ENCODE results near the gene ZNF573. TPM values are rescaled to one million over a fixed set of nuclear protein-coding genes. Genes with fewer than 3 reads are reported as not detected.
"Not testable (repeated sequence)": the region's sequence is repeated elsewhere in the genome, so short reads cannot be mapped to it uniquely, and the experiment has no call there.

Gene ZNF573
- total RNA-seq, 4 donors from 2014 or later, result 2.0 to 8.4 (median 5.1) TPM

- Histone ChIP-seq H3K36me3 (no peaks in the 10 kb centered on the region), H3K27me3 (no peaks in the 10 kb centered on the region), H3K4me1 (no peaks in the 10 kb centered on the region), H3K27ac (no peak overlapping the region), H3K9me3 (peaks cover 0 to 99% (median 74%) of the 10 kb centered on the region in 3 donors), H3K4me3 (no peak overlapping the region)
- no peak for TF ChIP-seq POLR2A (IDR thresholded peaks at IDR 0.05)
- TF ChIP-seq, protein P1, sequence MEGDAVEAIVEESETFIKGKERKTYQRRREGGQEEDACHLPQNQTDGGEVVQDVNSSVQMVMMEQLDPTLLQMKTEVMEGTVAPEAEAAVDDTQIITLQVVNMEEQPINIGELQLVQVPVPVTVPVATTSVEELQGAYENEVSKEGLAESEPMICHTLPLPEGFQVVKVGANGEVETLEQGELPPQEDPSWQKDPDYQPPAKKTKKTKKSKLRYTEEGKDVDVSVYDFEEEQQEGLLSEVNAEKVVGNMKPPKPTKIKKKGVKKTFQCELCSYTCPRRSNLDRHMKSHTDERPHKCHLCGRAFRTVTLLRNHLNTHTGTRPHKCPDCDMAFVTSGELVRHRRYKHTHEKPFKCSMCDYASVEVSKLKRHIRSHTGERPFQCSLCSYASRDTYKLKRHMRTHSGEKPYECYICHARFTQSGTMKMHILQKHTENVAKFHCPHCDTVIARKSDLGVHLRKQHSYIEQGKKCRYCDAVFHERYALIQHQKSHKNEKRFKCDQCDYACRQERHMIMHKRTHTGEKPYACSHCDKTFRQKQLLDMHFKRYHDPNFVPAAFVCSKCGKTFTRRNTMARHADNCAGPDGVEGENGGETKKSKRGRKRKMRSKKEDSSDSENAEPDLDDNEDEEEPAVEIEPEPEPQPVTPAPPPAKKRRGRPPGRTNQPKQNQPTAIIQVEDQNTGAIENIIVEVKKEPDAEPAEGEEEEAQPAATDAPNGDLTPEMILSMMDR (IDR thresholded peaks at IDR 0.05), result no peak
- 68% methylated on average over 7 of the region's 7 CpGs for WGBS, 2 donors
- DNase-seq, result no peak
- intact Hi-C loops (cut with DNase I), result no loop called here
These were observed 24.0 kb upstream of the ZNF573 start for GRCh38 chr19:37803249-37803840.

DNA sequence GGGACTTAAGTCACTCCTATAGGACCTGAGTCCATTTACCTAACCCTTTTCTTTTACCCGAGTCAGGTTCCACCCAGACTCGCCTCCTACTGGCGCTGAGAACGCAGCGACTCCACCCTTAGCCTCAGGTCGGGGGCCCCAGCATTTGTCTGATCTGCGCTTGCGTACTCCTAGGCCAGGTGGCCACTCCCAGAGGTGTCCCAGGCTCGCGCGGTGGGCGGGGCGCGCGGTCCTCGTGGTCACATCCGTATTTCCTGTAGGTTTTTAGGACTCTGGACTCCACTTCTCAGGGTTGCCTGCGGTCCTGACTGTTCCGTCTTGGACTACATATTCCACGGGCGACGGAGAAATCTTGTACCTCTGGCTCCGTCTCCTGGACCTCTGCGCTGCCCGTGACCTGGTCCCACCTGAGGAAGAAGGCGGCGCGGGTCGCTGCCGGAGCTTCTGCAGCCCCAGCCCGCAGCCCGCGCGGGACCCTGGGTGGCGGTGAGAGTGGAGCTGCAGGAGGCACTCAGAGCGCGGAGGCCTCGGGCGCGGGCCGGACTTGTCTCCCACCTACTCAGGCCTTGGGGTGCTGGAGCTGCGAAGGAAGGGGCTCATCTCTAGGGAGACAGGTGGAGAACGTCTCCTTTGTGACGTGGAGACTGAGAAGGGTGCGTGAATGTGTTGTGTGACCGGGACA is 11.0 kb upstream of the ZNF573 start:
- H3K36me3 ChIP-seq, result no peaks in the 10 kb centered on the region
- intact Hi-C loops (cut with DNase I), result no loop called here
- H3K27me3 ChIP-seq, result no peaks in the 10 kb centered on the region
- peaks cover 0 to 75% (median 22%) of the 10 kb centered on the region in 3 donors for H3K9me3 ChIP-seq
- H3K4me1 ChIP-seq, result no peaks in the 10 kb centered on the region
- WGBS, 2 donors, result 46 to 48% methylated on average over 16 to 18 of the region's 46 CpGs
- TF ChIP-seq, protein P1 (IDR thresholded peaks at IDR 0.05), result no peak
- TF ChIP-seq POLR2A (IDR thresholded peaks at IDR 0.05), result no peak
- no peak overlapping the region for H3K27ac ChIP-seq
- no peak overlapping the region for H3K4me3 ChIP-seq
- DNase-seq, result no peak

DNA sequence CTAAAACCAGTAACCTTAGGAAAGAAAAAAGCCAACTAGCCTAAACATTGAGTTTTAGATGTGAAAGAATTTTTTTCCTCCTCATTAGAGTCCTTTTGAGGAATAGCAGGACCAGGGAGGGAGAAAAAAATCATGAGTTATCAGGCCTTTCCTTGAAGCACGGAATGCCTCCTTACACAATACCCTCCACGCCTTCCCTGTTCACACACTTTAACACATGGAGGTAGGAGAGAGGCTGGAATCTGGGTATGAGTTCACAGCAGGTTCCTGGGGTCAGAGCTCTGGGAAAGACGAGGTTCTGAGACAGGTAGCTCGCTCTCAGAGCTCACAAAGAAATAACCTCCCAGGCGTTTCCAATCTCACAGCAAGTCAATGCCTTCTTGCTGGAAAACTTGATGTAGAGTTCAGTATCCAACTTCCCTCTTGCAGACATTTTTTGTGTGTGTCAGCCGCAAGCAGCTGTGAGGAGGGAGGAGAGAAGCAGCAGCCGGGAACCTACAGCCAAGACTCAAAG is 716 bp downstream of the ZNF573 start:
- intact Hi-C loops (cut with DNase I), result no loop called here
- no peak for TF ChIP-seq POLR2A (IDR thresholded peaks at IDR 0.05)
- TF ChIP-seq, protein P1 (IDR thresholded peaks at IDR 0.05), result no peak
- 6 to 11% methylated on average over 6 to 7 of the region's 7 CpGs for WGBS, 2 donors
- DNase-seq, result no peak
- Histone ChIP-seq H3K27ac (peak overlapping the region; percentile 84 to 94 (median 89)), H3K9me3 (peaks cover 0 to 8% (median 0%) of the 10 kb centered on the region in 3 donors), H3K4me1 (peaks cover 6 to 21% (median 12%) of the 10 kb centered on the region in 3 donors), H3K4me3 (peak overlapping the region; percentile 59 to 94 (median 79)), H3K27me3 (no peaks in the 10 kb centered on the region), H3K36me3 (peaks cover 0 to 2% (median 0%) of the 10 kb centered on the region in 3 donors)

- H3K36me3 ChIP-seq, result peaks cover 6 to 77% (median 9%) of the 10 kb centered on the region in 3 donors
- TF ChIP-seq POLR2A (IDR thresholded peaks at IDR 0.05), result no peak
- TF ChIP-seq, protein P1 (IDR thresholded peaks at IDR 0.05), result no peak
- DNase-seq, result no peak
These were observed 8.4 kb downstream of the ZNF573 start for GRCh38 chr19:37770985-37771384.

DNA sequence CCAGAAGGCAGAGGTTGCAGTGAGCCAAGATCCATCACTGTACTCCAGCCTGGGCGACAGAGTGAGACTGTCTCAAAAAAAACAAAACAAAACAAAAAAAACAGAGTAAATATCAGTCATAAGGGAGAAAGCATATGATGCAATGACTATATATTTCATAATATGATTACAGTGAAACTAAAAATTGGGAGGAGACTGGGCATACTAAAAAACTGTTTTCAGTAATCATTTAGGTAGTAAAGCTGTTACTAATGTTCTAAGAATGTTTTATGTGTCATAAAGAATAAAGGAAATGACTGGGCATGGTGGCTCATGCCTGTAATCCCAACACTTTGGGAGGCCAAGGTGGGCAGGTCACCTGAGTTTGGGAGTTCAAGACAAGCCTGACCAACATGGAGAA is 15.9 kb downstream of the ZNF573 start:
- Histone ChIP-seq H3K4me1 (no peaks in the 10 kb centered on the region), H3K4me3 (no peak overlapping the region), H3K27ac (no peak overlapping the region), H3K9me3 (no peaks in the 10 kb centered on the region), H3K27me3 (no peaks in the 10 kb centered on the region), H3K36me3 (peaks cover 0 to 97% (median 0%) of the 10 kb centered on the region in 3 donors)
- DNase-seq, result no peak
- WGBS, 2 donors, result 64 to 75% methylated on average over 1 of the region's 1 CpG
- intact Hi-C loops (cut with DNase I), result no loop called here
- no peak for TF ChIP-seq POLR2A (IDR thresholded peaks at IDR 0.05)
- TF ChIP-seq, protein P1 (IDR thresholded peaks at IDR 0.05), result no peak

More at GRCh38 chr19:37770985-37771384, 8.4 kb downstream of the ZNF573 start:
- WGBS, 2 donors, result 86 to 100% methylated on average over 1 of the region's 1 CpG
- no peak overlapping the region for H3K27ac ChIP-seq
- no peak overlapping the region for H3K4me3 ChIP-seq
- H3K27me3 ChIP-seq, result no peaks in the 10 kb centered on the region
- peaks cover 0 to 8% (median 0%) of the 10 kb centered on the region in 3 donors for H3K9me3 ChIP-seq
- no peaks in the 10 kb centered on the region for H3K4me1 ChIP-seq
- intact Hi-C loops (cut with DNase I), result no loop called here

- H3K9me3 ChIP-seq; DNase-seq; H3K4me1 ChIP-seq; H3K27ac ChIP-seq; H3K4me3 ChIP-seq; intact Hi-C loops (cut with DNase I); H3K27me3 ChIP-seq: not testable (repeated sequence)
- 100% methylated on average over 2 to 3 of the region's 4 CpGs for WGBS, 2 donors
- H3K36me3 ChIP-seq, result peaks cover 0 to 76% (median 0%) of the 10 kb centered on the region in 3 donors
These were observed 21.7 kb downstream of the ZNF573 start for GRCh38 chr19:37757683-37758082.

Data from esophagus squamous epithelium (tissue), 5 donors.